Suprapubic skin (tissue), 4 donors: ENCODE measurements around the gene POU3F3.

ENCODE experiments used
- EP300 ChIP-seq: sonication (generic); formaldehyde crosslinking; IDR thresholded peaks from one replicate; pipeline ENCODE4 v1.6.1; 2017; ENCODE audit warnings: antibody characterized with exemption
- POLR2A ChIP-seq, 2 donors: fragments of 450-650 bp; IDR thresholded peaks; one replicate each; pipeline ENCODE4 v1.6.1; 2017; ENCODE audit warnings: antibody characterized with exemption in 2 of 2, mild to moderate bottlenecking in 2 of 2, moderate library complexity in 2 of 2
- POLR2AphosphoS5 ChIP-seq, 3 donors: sonication (generic); formaldehyde crosslinking; IDR thresholded peaks; one replicate each; pipeline ENCODE4 v1.6.1; 2017; ENCODE audit warnings: antibody characterized with exemption in 3 of 3
- TF ChIP-seq, protein P1 (sequence below), 2 donors: fragments of 200-600 bp in 1 of 2; fragments of 450-650 bp in 1 of 2; sonication (generic) in 1 of 2; IDR thresholded peaks; one replicate each; pipeline ENCODE4 v1.5.1; 2016 to 2019; ENCODE audit warnings: antibody characterized with exemption in 2 of 2, mild to moderate bottlenecking in 1 of 2, moderate library complexity in 1 of 2

GRCh38 chr2:104871649-104871971 is 17.7 kb downstream of the POU3F3 start:
- TF ChIP-seq, protein P1, sequence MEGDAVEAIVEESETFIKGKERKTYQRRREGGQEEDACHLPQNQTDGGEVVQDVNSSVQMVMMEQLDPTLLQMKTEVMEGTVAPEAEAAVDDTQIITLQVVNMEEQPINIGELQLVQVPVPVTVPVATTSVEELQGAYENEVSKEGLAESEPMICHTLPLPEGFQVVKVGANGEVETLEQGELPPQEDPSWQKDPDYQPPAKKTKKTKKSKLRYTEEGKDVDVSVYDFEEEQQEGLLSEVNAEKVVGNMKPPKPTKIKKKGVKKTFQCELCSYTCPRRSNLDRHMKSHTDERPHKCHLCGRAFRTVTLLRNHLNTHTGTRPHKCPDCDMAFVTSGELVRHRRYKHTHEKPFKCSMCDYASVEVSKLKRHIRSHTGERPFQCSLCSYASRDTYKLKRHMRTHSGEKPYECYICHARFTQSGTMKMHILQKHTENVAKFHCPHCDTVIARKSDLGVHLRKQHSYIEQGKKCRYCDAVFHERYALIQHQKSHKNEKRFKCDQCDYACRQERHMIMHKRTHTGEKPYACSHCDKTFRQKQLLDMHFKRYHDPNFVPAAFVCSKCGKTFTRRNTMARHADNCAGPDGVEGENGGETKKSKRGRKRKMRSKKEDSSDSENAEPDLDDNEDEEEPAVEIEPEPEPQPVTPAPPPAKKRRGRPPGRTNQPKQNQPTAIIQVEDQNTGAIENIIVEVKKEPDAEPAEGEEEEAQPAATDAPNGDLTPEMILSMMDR (IDR thresholded peaks at IDR 0.05) = no peak
- TF ChIP-seq POLR2A (IDR thresholded peaks at IDR 0.05) = no peak
- no peak for TF ChIP-seq EP300
- TF ChIP-seq POLR2AphosphoS5 (IDR thresholded peaks at IDR 0.05) = no peak
